Breast epithelium (tissue), 4 donors: ENCODE data around the gene CSNK1G3. TPM values are rescaled to one million over a fixed set of nuclear protein-coding genes. Genes with fewer than 3 reads are reported as not detected.

Experiments
- DNase-seq, 2 donors: peaks; one replicate each; pipeline ENCODE4 v3.0.0-alpha.2; 2019; ENCODE audit warnings: low spot score in 2 of 2
- H3K27ac ChIP-seq, 2 donors: fragments of 200-600 bp; sonication (generic) in 1 of 2; one replicate each; pipeline ENCODE4 v1.5.1; 2016 to 2019; ENCODE audit warnings: mild to moderate bottlenecking in 1 of 2
- H3K27me3 ChIP-seq, 2 donors: fragments of 200-600 bp; sonication (generic) in 1 of 2; one replicate each; pipeline versions ENCODE4 v1.5.1 to v1.6.0; 2017 to 2019; ENCODE audit warnings: control low read depth in 1 of 2, mild to moderate bottlenecking in 1 of 2
- H3K36me3 ChIP-seq: fragments of 200-600 bp; one replicate; pipeline ENCODE4 v1.5.1; 2019
- H3K4me1 ChIP-seq, 2 donors: fragments of 200-600 bp; sonication (generic); one replicate each; pipeline ENCODE4 v1.5.1; 2016 to 2019; ENCODE audit warnings: control low read depth in 1 of 2
- H3K4me3 ChIP-seq, 3 donors: fragments of 200-600 bp; sonication (generic); 1 replicate in 2 of 3; 2 replicates in 1 of 3; pipeline ENCODE4 v1.5.1; 2016 to 2019; ENCODE audit warnings: mild to moderate bottlenecking in 3 of 3, moderate library complexity in 2 of 3
- H3K9me3 ChIP-seq, 2 donors: fragments of 200-600 bp; sonication (generic) in 1 of 2; one replicate each; pipeline ENCODE4 v1.5.1; 2016 to 2019; ENCODE audit warnings: control low read depth in 1 of 2
- POLR2A ChIP-seq: fragments of 450-650 bp; IDR thresholded peaks from one replicate; pipeline ENCODE4 v1.6.1; 2016; ENCODE audit warnings: antibody characterized with exemption, mild to moderate bottlenecking, moderate library complexity
- POLR2AphosphoS5 ChIP-seq, 3 donors: sonication (generic); formaldehyde crosslinking; IDR thresholded peaks; one replicate each; pipeline ENCODE4 v1.6.1; 2017; ENCODE audit warnings: antibody characterized with exemption in 3 of 3
- intact Hi-C: fragments of 100-400 bp; cut with DNase I; formaldehyde crosslinking; loops from one replicate; pipeline ENCODE4 v1.15.1; 2023; ENCODE audit warnings: low total_unique reads
- total RNA-seq, 3 donors: library from RNA; depleted of rRNA; stranded (reverse); fragments of >200 nt; gene quantifications; one replicate each; pipeline ENCODE4 v1.1.0, GENCODE V29; 2016
- TF ChIP-seq, protein P1 (sequence below), 3 donors: fragments of 450-650 bp; IDR thresholded peaks; one replicate each; pipeline ENCODE4 v1.5.1; 2016 to 2017; ENCODE audit warnings: antibody characterized with exemption in 3 of 3, mild to moderate bottlenecking in 3 of 3, moderate library complexity in 3 of 3

The CSNK1G3 gene
- total RNA-seq, 3 donors from 2014 or later, result 37.8 to 77.3 (median 55.7) TPM

DNA sequence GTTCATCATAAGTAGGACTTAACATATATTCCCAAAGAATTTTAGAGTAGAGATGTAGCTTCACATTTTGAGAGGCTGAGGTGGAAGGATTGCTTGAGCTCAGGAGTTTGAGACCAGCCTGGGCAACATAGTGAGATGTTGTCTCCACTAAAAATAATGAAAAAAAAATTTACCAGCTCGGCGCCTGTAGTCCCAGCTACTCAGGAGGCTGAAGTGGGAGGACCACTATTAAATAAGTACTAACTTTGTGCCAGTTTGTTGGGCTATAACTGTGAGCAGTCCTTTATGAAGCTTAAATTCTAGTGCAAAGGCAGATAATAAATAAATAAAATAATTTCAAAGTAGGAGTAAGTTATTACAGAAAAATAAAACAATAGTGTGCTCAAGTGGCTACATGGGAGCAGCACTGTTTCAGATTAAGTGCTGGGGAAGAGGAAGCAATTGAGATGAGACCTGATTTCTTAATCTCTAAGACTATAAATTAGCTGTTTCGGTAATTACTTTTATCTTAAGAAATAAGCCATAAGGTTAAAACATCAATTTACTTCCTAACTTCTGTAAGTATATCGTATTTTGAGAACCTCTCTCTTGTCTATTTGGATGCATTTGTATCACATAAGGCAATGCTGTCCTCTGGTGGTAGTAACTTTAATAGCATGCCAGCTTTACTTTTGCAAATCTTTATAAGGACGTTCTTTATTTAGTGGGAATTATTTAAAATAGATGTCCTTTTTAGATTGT, 98.9 kb downstream of the CSNK1G3 start:
- Histone ChIP-seq H3K9me3 (no peaks in the 10 kb centered on the region), H3K4me3 (no peak overlapping the region), H3K27ac (no peak overlapping the region), H3K36me3 (no peaks in the 10 kb centered on the region), H3K4me1 (no peaks in the 10 kb centered on the region), H3K27me3 (no peaks in the 10 kb centered on the region)
- intact Hi-C loops, result no loop called here
- TF ChIP-seq POLR2A (no peak), POLR2AphosphoS5 (IDR thresholded peaks at IDR 0.05) (no peak)
- TF ChIP-seq, protein P1, sequence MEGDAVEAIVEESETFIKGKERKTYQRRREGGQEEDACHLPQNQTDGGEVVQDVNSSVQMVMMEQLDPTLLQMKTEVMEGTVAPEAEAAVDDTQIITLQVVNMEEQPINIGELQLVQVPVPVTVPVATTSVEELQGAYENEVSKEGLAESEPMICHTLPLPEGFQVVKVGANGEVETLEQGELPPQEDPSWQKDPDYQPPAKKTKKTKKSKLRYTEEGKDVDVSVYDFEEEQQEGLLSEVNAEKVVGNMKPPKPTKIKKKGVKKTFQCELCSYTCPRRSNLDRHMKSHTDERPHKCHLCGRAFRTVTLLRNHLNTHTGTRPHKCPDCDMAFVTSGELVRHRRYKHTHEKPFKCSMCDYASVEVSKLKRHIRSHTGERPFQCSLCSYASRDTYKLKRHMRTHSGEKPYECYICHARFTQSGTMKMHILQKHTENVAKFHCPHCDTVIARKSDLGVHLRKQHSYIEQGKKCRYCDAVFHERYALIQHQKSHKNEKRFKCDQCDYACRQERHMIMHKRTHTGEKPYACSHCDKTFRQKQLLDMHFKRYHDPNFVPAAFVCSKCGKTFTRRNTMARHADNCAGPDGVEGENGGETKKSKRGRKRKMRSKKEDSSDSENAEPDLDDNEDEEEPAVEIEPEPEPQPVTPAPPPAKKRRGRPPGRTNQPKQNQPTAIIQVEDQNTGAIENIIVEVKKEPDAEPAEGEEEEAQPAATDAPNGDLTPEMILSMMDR (IDR thresholded peaks at IDR 0.05), result peak; percentile 94 to 98 (median 97)
- DNase-seq, result no peak

DNA sequence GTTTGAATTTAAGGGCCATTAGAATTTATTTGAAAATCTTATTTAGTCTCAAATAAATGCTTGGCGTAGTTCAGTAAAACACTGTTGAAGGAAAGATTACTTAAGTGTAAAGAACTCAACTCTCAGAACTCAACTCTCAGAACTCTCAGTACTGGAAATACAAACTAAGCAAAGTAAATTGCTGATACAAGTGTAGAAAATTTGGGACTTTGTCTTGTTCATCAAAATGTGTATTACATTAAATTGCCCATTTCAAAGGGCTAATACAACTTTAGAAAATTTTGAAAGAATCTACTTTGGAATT, 99.4 kb downstream of the CSNK1G3 start:
- TF ChIP-seq POLR2AphosphoS5 (IDR thresholded peaks at IDR 0.05) (no peak), POLR2A (no peak)
- TF ChIP-seq, protein P1 (IDR thresholded peaks at IDR 0.05), result no peak
- no peaks in the 10 kb centered on the region for H3K27me3 ChIP-seq
- no peaks in the 10 kb centered on the region for H3K9me3 ChIP-seq
- intact Hi-C loops, result no loop called here
- DNase-seq, result no peak
- no peaks in the 10 kb centered on the region for H3K4me1 ChIP-seq
- H3K36me3 ChIP-seq, result no peaks in the 10 kb centered on the region
- H3K4me3 ChIP-seq, result no peak overlapping the region
- no peak overlapping the region for H3K27ac ChIP-seq

DNA sequence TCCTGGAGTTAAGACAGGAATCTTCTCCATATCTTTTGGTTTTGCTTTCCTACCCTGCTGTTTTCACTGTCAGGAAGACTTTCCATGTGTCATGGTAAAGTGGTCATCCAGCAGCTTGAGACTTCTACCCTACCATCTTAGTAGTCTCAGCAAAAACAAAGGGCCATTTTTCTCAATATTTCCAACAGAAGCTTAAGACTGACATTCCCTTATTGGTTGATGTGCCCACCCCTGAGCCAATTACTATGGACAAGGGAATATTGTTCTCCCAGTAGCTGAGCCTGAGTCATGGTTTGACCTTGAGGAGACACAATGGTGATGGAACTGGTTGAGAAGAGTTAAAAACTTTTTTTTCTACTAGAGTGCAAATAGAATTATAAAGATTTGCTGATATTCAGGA, 105.6 kb downstream of the CSNK1G3 start:
- H3K27ac ChIP-seq, result no peak overlapping the region
- no peaks in the 10 kb centered on the region for H3K4me1 ChIP-seq
- intact Hi-C loops, result no loop called here
- no peak for DNase-seq
- H3K4me3 ChIP-seq, result no peak overlapping the region
- TF ChIP-seq POLR2AphosphoS5 (IDR thresholded peaks at IDR 0.05) (no peak), POLR2A (no peak)
- TF ChIP-seq, protein P1 (IDR thresholded peaks at IDR 0.05), result no peak
- H3K9me3 ChIP-seq, result no peaks in the 10 kb centered on the region
- H3K36me3 ChIP-seq, result no peaks in the 10 kb centered on the region
- H3K27me3 ChIP-seq, result no peaks in the 10 kb centered on the region

DNA sequence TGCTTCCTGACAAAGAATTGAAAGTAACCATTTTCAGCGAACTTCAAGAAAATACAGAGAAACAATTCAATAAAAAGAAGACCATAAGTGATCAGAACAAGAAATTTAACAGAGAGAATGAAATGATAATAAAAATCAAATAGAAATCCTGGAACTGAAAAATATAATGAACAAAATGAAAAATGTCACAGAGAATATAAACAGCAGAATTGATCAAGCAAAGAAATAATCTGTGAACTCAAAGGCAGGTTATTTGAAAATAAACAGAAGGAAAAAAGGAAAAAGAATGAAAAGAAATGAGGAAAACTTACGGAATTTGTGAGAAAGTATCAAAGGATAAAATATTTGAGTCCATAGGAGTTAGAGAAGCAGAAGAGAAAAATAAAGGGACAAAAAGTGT, 114.1 kb downstream of the CSNK1G3 start:
- TF ChIP-seq POLR2AphosphoS5 (IDR thresholded peaks at IDR 0.05) (no peak), POLR2A (no peak)
- TF ChIP-seq, protein P1 (IDR thresholded peaks at IDR 0.05), result no peak
- no peak overlapping the region for H3K4me3 ChIP-seq
- no peak overlapping the region for H3K27ac ChIP-seq
- H3K9me3 ChIP-seq, result peaks cover 19 to 44% of the 10 kb centered on the region in 2 donors
- DNase-seq, result no peak
- H3K27me3 ChIP-seq, result no peaks in the 10 kb centered on the region
- no peaks in the 10 kb centered on the region for H3K4me1 ChIP-seq
- intact Hi-C loops, result no loop called here
- H3K36me3 ChIP-seq, result no peaks in the 10 kb centered on the region

DNA sequence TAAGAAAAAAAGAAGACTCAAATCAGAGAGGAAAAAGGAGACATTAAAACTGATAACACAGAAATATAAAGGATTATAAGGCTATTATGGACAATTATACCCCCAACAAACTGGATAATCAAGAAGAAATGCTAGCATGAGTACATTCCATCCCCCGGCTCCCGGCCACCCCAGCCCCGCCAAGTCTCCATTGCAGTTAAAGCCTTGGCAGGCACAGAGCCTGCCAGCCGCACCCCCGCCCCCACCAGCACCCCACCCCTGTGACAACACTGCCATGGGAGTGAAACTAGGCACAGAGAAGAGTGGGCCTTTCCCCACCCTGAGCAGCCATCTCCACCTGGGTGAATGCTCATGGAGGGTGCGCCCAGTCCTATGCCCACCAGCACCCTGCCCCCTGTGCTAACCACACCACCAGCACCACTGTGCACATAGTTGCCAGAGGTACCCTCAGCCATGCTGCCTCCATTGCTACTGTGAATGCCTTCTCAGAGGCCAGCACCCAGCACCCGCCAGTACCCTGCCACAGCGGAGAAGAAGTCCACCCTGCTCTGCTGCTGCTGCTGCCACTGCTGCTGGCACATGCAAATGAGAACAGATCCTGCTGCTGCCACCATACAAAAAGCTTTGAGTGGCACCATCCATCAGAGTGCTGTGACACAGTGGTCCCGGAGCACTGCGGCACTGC, 117.0 kb downstream of the CSNK1G3 start:
- Histone ChIP-seq H3K27ac (no peak overlapping the region), H3K9me3 (peaks cover 26 to 48% of the 10 kb centered on the region in 2 donors), H3K27me3 (no peaks in the 10 kb centered on the region), H3K4me3 (no peak overlapping the region), H3K36me3 (no peaks in the 10 kb centered on the region), H3K4me1 (no peaks in the 10 kb centered on the region)
- no peak for TF ChIP-seq POLR2A
- TF ChIP-seq POLR2AphosphoS5 (IDR thresholded peaks at IDR 0.05), result no peak
- TF ChIP-seq, protein P1 (IDR thresholded peaks at IDR 0.05), result no peak
- no peak for DNase-seq
- intact Hi-C loops, result no loop called here
